T-cell (primary cell): Measurements from ENCODE around the gene PPIL6. TPM values are rescaled to one million over a fixed set of nuclear protein-coding genes. Genes with fewer than 3 reads are reported as not detected.
A peak's percentile ranks its signal among the peaks of the same experiment; 100 is the strongest.

Experiments used
- ATAC-seq, 4 experiments: fragments of 200-7000 bp in 3 of 4; fragments of 150-1000 bp in 1 of 4; cut with Tn5 transposase; replicated peaks in 1 of 4; 1 replicate in 3 of 4; 2 replicates in 1 of 4; pipeline ENCODE4 v1.10.0; 2021; ENCODE audit warnings: moderate library complexity in 3 of 4, mild to moderate bottlenecking in 2 of 4, moderate number of reproducible peaks in 1 of 4
- CTCF ChIA-PET, 2 donors: fragments of 300-600 bp; sonication (Branson Sonifier 250); formaldehyde crosslinking; loops; one replicate each; lab custom pipeline; 2022; ENCODE audit warnings: antibody characterized with exemption in 2 of 2; lab: Charles Lee
- POLR2A ChIA-PET, 2 donors: fragments of 300-600 bp; sonication (Branson Sonifier 250); formaldehyde crosslinking; loops; one replicate each; lab custom pipeline; 2022; ENCODE audit warnings: antibody characterized with exemption in 2 of 2; lab: Charles Lee
- DNase-seq, 35 experiments: peaks; one replicate each; pipeline versions ENCODE4 v3.0.0 to v3.0.0-alpha.2; 2013 to 2023
- H3K27ac ChIP-seq: one replicate; pipeline ENCODE4 v1.5.1; 2013; ENCODE audit warnings: low read length
- H3K27me3 ChIP-seq, 2 experiments: replicated peaks in 1 of 2; 1 replicate in 1 of 2; 2 replicates in 1 of 2; pipeline versions ENCODE4 v1.6.1 to v1.7.0; 2013; ENCODE audit warnings: low read length in 1 of 2, mixed read lengths in 1 of 2; ENCODE audit not compliant: control insufficient read depth in 2 of 2, insufficient read depth in 2 of 2; ENCODE audit errors: extremely low read depth in 1 of 2
- H3K36me3 ChIP-seq, 2 donors: 1 replicate in 1 of 2; 2 replicates in 1 of 2; pipeline versions ENCODE4 v1.6.1 to v1.7.0; 2013; ENCODE audit warnings: low read length in 1 of 2; ENCODE audit not compliant: control insufficient read depth in 2 of 2, insufficient read depth in 1 of 2; ENCODE audit errors: extremely low read depth in 1 of 2
- H3K4me1 ChIP-seq, 2 experiments: 1 replicate in 1 of 2; 2 replicates in 1 of 2; pipeline versions ENCODE4 v1.6.1 to v1.7.0; 2013; ENCODE audit warnings: low read length in 2 of 2, mixed read lengths in 1 of 2; ENCODE audit not compliant: insufficient read depth in 2 of 2, control insufficient read depth in 1 of 2; ENCODE audit errors: extremely low read depth in 1 of 2
- H3K4me3 ChIP-seq, 2 donors: 1 replicate in 1 of 2; 2 replicates in 1 of 2; pipeline versions ENCODE4 v1.5.1 to v1.7.0; 2013; ENCODE audit warnings: mild to moderate bottlenecking in 2 of 2, low read length in 1 of 2, moderate library complexity in 1 of 2; ENCODE audit not compliant: control insufficient read depth in 1 of 2; ENCODE audit errors: extremely low read depth in 1 of 2
- H3K9me3 ChIP-seq: 2 replicates; pipeline ENCODE4 v1.7.0; 2013
- H3K27ac Mint-ChIP-seq, 2 donors: one replicate each; pipeline ENCODE4 v1.8.0; 2020 to 2021; ENCODE audit warnings: mild to moderate bottlenecking in 2 of 2, mixed read lengths in 2 of 2
- H3K27me3 Mint-ChIP-seq, 2 donors: one replicate each; pipeline ENCODE4 v1.8.0; 2021 to 2022; ENCODE audit warnings: mixed read lengths in 2 of 2
- H3K36me3 Mint-ChIP-seq: one replicate; pipeline ENCODE4 v1.8.0; 2021; ENCODE audit warnings: mixed read lengths
- H3K4me1 Mint-ChIP-seq, 3 donors: one replicate each; pipeline ENCODE4 v1.8.0; 2020 to 2022; ENCODE audit warnings: mixed read lengths in 3 of 3, mild to moderate bottlenecking in 1 of 3
- H3K4me3 Mint-ChIP-seq, 3 donors: one replicate each; pipeline ENCODE4 v1.8.0; 2020 to 2022; ENCODE audit warnings: mild to moderate bottlenecking in 3 of 3, mixed read lengths in 3 of 3, moderate library complexity in 3 of 3
- H3K9me3 Mint-ChIP-seq, 3 donors: one replicate each; pipeline ENCODE4 v1.8.0; 2020 to 2022; ENCODE audit warnings: mixed read lengths in 3 of 3
- WGBS: methylation state at CpG from one replicate; pipeline ENCODE4 v1.1.5; 2013; ENCODE audit warnings: missing lambda C conversion rate; ENCODE audit not compliant: insufficient coverage; 5-methylcytosine and 5-hydroxymethylcytosine counted together
- total RNA-seq, 35 experiments: library from RNA in 6 of 35; stranded (reverse) in 6 of 35; fragments of 120-200 nt in 1 of 35; gene quantifications; one replicate each; pipeline versions ENCODE4 v1.2.1 to v1.2.4 and lab custom pipeline; 2013 to 2026

PPIL6 gene
- total RNA-seq, 5 donors from 2014 or later (not counting 1 experiment from before 2014, with no cell fraction given) = 0.07 to 1.5 (median 0.38) TPM

- no peaks in the 10 kb centered on the region for H3K27me3 Mint-ChIP-seq
- no CpG with 5 or more reads among the region's 5 CpGs for WGBS
These were observed 56.9 kb downstream of the PPIL6 start for GRCh38 chr6:109383438-109383940.

GRCh38 chr6:109382576-109383437 is 57.6 kb downstream of the PPIL6 start:
- under 1% methylated on average over 36 of the region's 42 CpGs for WGBS
- no peaks in the 10 kb centered on the region for H3K27me3 Mint-ChIP-seq
- Histone ChIP-seq H3K4me3 (peak overlapping the region; percentile 94 to 98), H3K9me3 (no peaks in the 10 kb centered on the region), H3K27me3 (no peaks in the 10 kb centered on the region), H3K27ac (peak overlapping the region; percentile 95), H3K4me1 (peaks cover 16 to 30% of the 10 kb centered on the region in 2 experiments), H3K36me3 (no peaks in the 10 kb centered on the region)
- H3K4me1 Mint-ChIP-seq = peaks cover 45 to 53% (median 48%) of the 10 kb centered on the region in 3 donors
- POLR2A ChIA-PET = interaction anchor here (0.8 to 2.1 kb wide), 11 partner anchors 9 to 1600 kb away, joined by 3 to 10 read pairs (median 4); partner anchors contain the start of genes PPIL6 (in 1 of the 2), RPF2 (in 1 of the 2) and SMPD2 (in 1 of the 2)
- peak overlapping the region; percentile 99 for H3K27ac Mint-ChIP-seq
- H3K36me3 Mint-ChIP-seq = peaks cover 8% of the 10 kb centered on the region
- H3K4me3 Mint-ChIP-seq = peak overlapping the region; percentile 87 to 98 (median 94)
- CTCF ChIA-PET = interaction anchor here (0.7 to 5.7 kb wide), 22 partner anchors 9 to 1840 kb away, joined by 3 to 82 read pairs (median 4); partner anchors contain the start of genes AK9 (in 1 of the 2), CEP57L1 (in 1 of the 2), FIG4 (in 1 of the 2) and PPIL6 (in 1 of the 2)
- H3K9me3 Mint-ChIP-seq = no peaks in the 10 kb centered on the region
- ATAC-seq = peak; percentile 75 to 83 (median 80)
- peak; percentile 88 to 96 (median 93) for DNase-seq

More at GRCh38 chr6:109383438-109383940, 56.9 kb downstream of the PPIL6 start:
- no peaks in the 10 kb centered on the region for H3K9me3 ChIP-seq
- H3K4me3 ChIP-seq = peak overlapping the region; percentile 94 to 98
- Mint-ChIP-seq H3K36me3 (peaks cover 4% of the 10 kb centered on the region), H3K4me1 (peaks cover 38 to 46% (median 41%) of the 10 kb centered on the region in 3 donors), H3K4me3 (peak overlapping the region; percentile 87 to 98 (median 94)), H3K9me3 (no peaks in the 10 kb centered on the region), H3K27ac (peak overlapping the region; percentile 99)
- peak overlapping the region; percentile 95 for H3K27ac ChIP-seq
- ATAC-seq (no peak), DNase-seq (no peak)
- no peaks in the 10 kb centered on the region for H3K27me3 ChIP-seq
- H3K36me3 ChIP-seq = no peaks in the 10 kb centered on the region
- ChIA-PET CTCF (interaction anchor here (0.6 to 5.7 kb wide), 26 partner anchors 8 to 1839 kb away, joined by 3 to 82 read pairs (median 4); partner anchors contain the start of genes AK9 (in 1 of the 2), CEP57L1 (in 1 of the 2), FIG4 (in 1 of the 2) and PPIL6 (in 1 of the 2)), POLR2A (interaction anchor here in 1 of 2 donors (0.9 to 2.1 kb wide), 6 partner anchors 10 to 1599 kb away, joined by 3 to 10 read pairs (median 4); partner anchors contain the start of gene RPF2)
- peaks cover 13 to 23% of the 10 kb centered on the region in 2 experiments for H3K4me1 ChIP-seq

GRCh38 chr6:109381747-109382575 is 58.5 kb downstream of the PPIL6 start, which contains the start of gene CD164:
CD164 (minus strand) TSS chr6:109382467; CDS start chr6:109382378, 89 bp downstream.
- Mint-ChIP-seq H3K27ac (peak within 1 kb of the TSS; percentile 99), H3K4me3 (peak within 1 kb of the TSS; percentile 87 to 98 (median 94)), H3K4me1 (peaks cover 53 to 57% (median 54%) of the 10 kb centered on the region in 3 donors), H3K27me3 (no peaks in the 10 kb centered on the region), H3K36me3 (peaks cover 11% of the 10 kb centered on the region), H3K9me3 (no peaks in the 10 kb centered on the region)
- H3K36me3 ChIP-seq = peaks cover 0 to 7% of the 10 kb centered on the region in 2 donors
- no peaks in the 10 kb centered on the region for H3K9me3 ChIP-seq
- H3K27me3 ChIP-seq = no peaks in the 10 kb centered on the region
- WGBS = under 1% methylated on average over 89 of the region's 93 CpGs
- peak within 1 kb of the TSS; percentile 94 to 98 for H3K4me3 ChIP-seq
- H3K27ac ChIP-seq = peak within 1 kb of the TSS; percentile 95
- H3K4me1 ChIP-seq = peaks cover 18 to 34% of the 10 kb centered on the region in 2 experiments
- CTCF ChIA-PET = interaction anchor here (0.8 to 5.7 kb wide), 12 partner anchors 8 to 841 kb away, joined by 3 to 82 read pairs (median 8); partner anchors contain the start of genes AK9 (in 1 of the 2), CEP57L1 (in 1 of the 2), FIG4 (in 1 of the 2) and PPIL6 (in 1 of the 2)
- POLR2A ChIA-PET = interaction anchor here (0.5 to 2.1 kb wide), 14 partner anchors 8 to 1558 kb away, joined by 3 to 10 read pairs (median 4); partner anchors contain the start of genes PPIL6 (in 1 of the 2), SCML4 (in 1 of the 2) and SMPD2 (in 1 of the 2)
- DNase-seq (peak; percentile 49 to 97 (median 93)), ATAC-seq (peak; percentile 65 to 79 (median 72))

GRCh38 chr6:109381061-109381746 is 59.2 kb downstream of the PPIL6 start:
- ChIA-PET POLR2A (interaction anchor here (0.5 to 1.0 kb wide), 6 partner anchors 11 to 1557 kb away, joined by 3 to 6 read pairs (median 3); partner anchors contain the start of gene SCML4 (in 1 of the 2)), CTCF (interaction anchor here in 1 of 2 donors (0.8 to 5.7 kb wide), 4 partner anchors 11 to 193 kb away, joined by 3 to 82 read pairs (median 15); partner anchors contain the start of genes PPIL6 and SMPD2)
- peaks cover 17% of the 10 kb centered on the region for H3K36me3 Mint-ChIP-seq
- Histone ChIP-seq H3K4me3 (peak overlapping the region; percentile 94 to 98), H3K27me3 (no peaks in the 10 kb centered on the region), H3K4me1 (peaks cover 18 to 36% of the 10 kb centered on the region in 2 experiments), H3K9me3 (no peaks in the 10 kb centered on the region), H3K36me3 (peaks cover 0 to 14% of the 10 kb centered on the region in 2 donors), H3K27ac (peak overlapping the region; percentile 95)
- ATAC-seq (peak in 2 of 4 experiments; percentile 0 to 27), DNase-seq (peak in 5 of 35 experiments; percentile 0 to 17 (median 5))
- H3K27ac Mint-ChIP-seq = peak overlapping the region; percentile 91 to 92
- WGBS = 1% methylated on average over 12 of the region's 25 CpGs
- peaks cover 61% of the 10 kb centered on the region in 3 donors for H3K4me1 Mint-ChIP-seq
- peak overlapping the region; percentile 87 to 96 (median 91) for H3K4me3 Mint-ChIP-seq
- no peaks in the 10 kb centered on the region for H3K9me3 Mint-ChIP-seq
- no peaks in the 10 kb centered on the region for H3K27me3 Mint-ChIP-seq

- H3K27ac ChIP-seq = peak overlapping the region; percentile 95
- Mint-ChIP-seq H3K4me3 (peak overlapping the region; percentile 87 to 96 (median 91)), H3K36me3 (peaks cover 26% of the 10 kb centered on the region), H3K4me1 (peaks cover 64 to 69% (median 68%) of the 10 kb centered on the region in 3 donors), H3K27me3 (no peaks in the 10 kb centered on the region), H3K27ac (peak overlapping the region; percentile 66 to 81), H3K9me3 (no peaks in the 10 kb centered on the region)
- DNase-seq = no peak
- H3K36me3 ChIP-seq = peaks cover 0 to 29% of the 10 kb centered on the region in 2 donors
- peaks cover 18 to 36% of the 10 kb centered on the region in 2 experiments for H3K4me1 ChIP-seq
- ChIA-PET CTCF (interaction anchor here in 1 of 2 donors (1.1 kb wide), 1 partner anchor 9 kb away, joined by 4 read pairs; no protein-coding TSS in a partner anchor), POLR2A (interaction anchor here in 1 of 2 donors (1.3 kb wide), 1 partner anchor 9 kb away, joined by 5 read pairs; no protein-coding TSS in a partner anchor)
- no peak for ATAC-seq
- H3K4me3 ChIP-seq = peak overlapping the region in 1 of 2 donors; percentile 94
- WGBS = 14% methylated on average over 1 of the region's 2 CpGs
- H3K9me3 ChIP-seq = no peaks in the 10 kb centered on the region
- no peaks in the 10 kb centered on the region for H3K27me3 ChIP-seq
These were observed 60.7 kb downstream of the PPIL6 start for GRCh38 chr6:109379711-109380110.
